Neuronal stem cell (in vitro differentiated cells): Measurements from ENCODE around the gene MTR.

Experiments used
- DNase-seq: peaks from one replicate; pipeline ENCODE4 v3.0.0-alpha.2; 2013; ENCODE audit warnings: low spot score
- H2AFZ ChIP-seq: one replicate; pipeline ENCODE4 v1.6.1; 2013; ENCODE audit warnings: mild to moderate bottlenecking, low read length, inconsistent platforms
- H2AK5ac ChIP-seq: 2 replicates; pipeline ENCODE4 v1.6.1; 2013; ENCODE audit warnings: low read depth, mild to moderate bottlenecking, inconsistent platforms, low read length, moderate library complexity, mixed read lengths
- H2BK120ac ChIP-seq: 2 replicates; pipeline ENCODE4 v1.6.1; 2013; ENCODE audit warnings: low read depth, mild to moderate bottlenecking, inconsistent platforms, low read length, moderate library complexity, mixed read lengths
- H2BK12ac ChIP-seq: one replicate; pipeline ENCODE4 v1.6.1; 2013; ENCODE audit warnings: low read length, inconsistent platforms
- H2BK15ac ChIP-seq: 2 replicates; pipeline ENCODE4 v1.6.1; 2013; ENCODE audit warnings: mild to moderate bottlenecking, low read length, inconsistent platforms, mixed read lengths
- H2BK5ac ChIP-seq: one replicate; pipeline ENCODE4 v1.6.1; 2013; ENCODE audit warnings: inconsistent platforms, mild to moderate bottlenecking, low read length, moderate library complexity
- H3K14ac ChIP-seq: one replicate; pipeline ENCODE4 v1.6.1; 2013; ENCODE audit warnings: low read length, inconsistent platforms
- H3K18ac ChIP-seq: 2 replicates; pipeline ENCODE4 v1.6.1; 2013; ENCODE audit warnings: low read length, inconsistent platforms
- H3K23ac ChIP-seq: 2 replicates; pipeline ENCODE4 v1.6.1; 2013; ENCODE audit warnings: low read depth, mild to moderate bottlenecking, mixed read lengths, low read length, inconsistent platforms; ENCODE audit not compliant: poor library complexity
- H3K27ac ChIP-seq: replicated peaks from 3 replicates; pipeline ENCODE4 v1.5.1; 2013; ENCODE audit warnings: low read length, inconsistent platforms
- H3K27me3 ChIP-seq, 3 experiments: 2 replicates each; pipeline ENCODE4 v1.6.1; 2013; ENCODE audit warnings: low read length in 3 of 3, mild to moderate bottlenecking in 2 of 3, inconsistent platforms in 1 of 3, low read depth in 1 of 3, mixed read lengths in 1 of 3, moderate library complexity in 1 of 3; ENCODE audit not compliant: control insufficient read depth in 3 of 3, insufficient read depth in 3 of 3
- H3K36me3 ChIP-seq, 2 donors: replicated peaks in 1 of 2; 2 replicates each; pipeline ENCODE4 v1.6.1; 2013; ENCODE audit warnings: low read length in 2 of 2; ENCODE audit not compliant: control insufficient read depth in 2 of 2, insufficient read depth in 2 of 2
- H3K4ac ChIP-seq: 2 replicates; pipeline ENCODE4 v1.6.1; 2013; ENCODE audit warnings: inconsistent platforms, mild to moderate bottlenecking, low read length, moderate library complexity
- H3K4me1 ChIP-seq, 2 donors: 1 replicate in 1 of 2; 2 replicates in 1 of 2; pipeline ENCODE4 v1.6.1; 2013; ENCODE audit warnings: low read length in 2 of 2, low read depth in 1 of 2; ENCODE audit not compliant: control insufficient read depth in 2 of 2, insufficient read depth in 1 of 2
- H3K4me2 ChIP-seq: one replicate; pipeline ENCODE4 v1.6.1; 2013; ENCODE audit warnings: mild to moderate bottlenecking, low read length, inconsistent platforms; ENCODE audit not compliant: insufficient read depth, poor library complexity, severe bottlenecking
- H3K4me3 ChIP-seq, 2 donors: 2 replicates each; pipeline ENCODE4 v1.5.1; 2013; ENCODE audit warnings: low read length in 2 of 2, mild to moderate bottlenecking in 2 of 2, inconsistent platforms in 1 of 2, moderate library complexity in 1 of 2
- H3K79me1 ChIP-seq: one replicate; pipeline ENCODE4 v1.6.1; 2013; ENCODE audit warnings: low read depth, mild to moderate bottlenecking, inconsistent platforms, low read length, moderate library complexity
- H3K9ac ChIP-seq: one replicate; pipeline ENCODE4 v1.6.1; 2013; ENCODE audit warnings: mild to moderate bottlenecking, low read depth, low read length, inconsistent platforms; ENCODE audit not compliant: poor library complexity
- H3K9me3 ChIP-seq, 2 donors: replicated peaks in 1 of 2; 2 replicates each; pipeline versions ENCODE3 to v1.6.1; 2013; ENCODE audit warnings: low read length in 2 of 2, mild to moderate bottlenecking in 2 of 2, inconsistent platforms in 1 of 2, low read depth in 1 of 2, mixed read lengths in 1 of 2, moderate library complexity in 1 of 2; ENCODE audit not compliant: control insufficient read depth in 2 of 2, insufficient read depth in 1 of 2
- H4K8ac ChIP-seq: one replicate; pipeline ENCODE4 v1.6.1; 2013; ENCODE audit warnings: low read depth, mild to moderate bottlenecking, inconsistent platforms, low read length, moderate library complexity
- H4K91ac ChIP-seq: one replicate; pipeline ENCODE4 v1.6.1; 2013; ENCODE audit warnings: low read length, low read depth, mild to moderate bottlenecking, inconsistent platforms; ENCODE audit not compliant: poor library complexity
- WGBS, 2 donors: extraction: QIAGEN DNeasy Blood & Tissue Kit; methylation state at CpG; one replicate each; pipeline ENCODE4 v1.1.7; 2013; ENCODE audit warnings: missing lambda C conversion rate in 2 of 2, mixed read lengths in 1 of 2; ENCODE audit not compliant: insufficient read length in 2 of 2, insufficient replicate concordance in 1 of 2; ENCODE audit errors: extremely low coverage in 2 of 2; 5-methylcytosine and 5-hydroxymethylcytosine counted together

Gene MTR

DNA sequence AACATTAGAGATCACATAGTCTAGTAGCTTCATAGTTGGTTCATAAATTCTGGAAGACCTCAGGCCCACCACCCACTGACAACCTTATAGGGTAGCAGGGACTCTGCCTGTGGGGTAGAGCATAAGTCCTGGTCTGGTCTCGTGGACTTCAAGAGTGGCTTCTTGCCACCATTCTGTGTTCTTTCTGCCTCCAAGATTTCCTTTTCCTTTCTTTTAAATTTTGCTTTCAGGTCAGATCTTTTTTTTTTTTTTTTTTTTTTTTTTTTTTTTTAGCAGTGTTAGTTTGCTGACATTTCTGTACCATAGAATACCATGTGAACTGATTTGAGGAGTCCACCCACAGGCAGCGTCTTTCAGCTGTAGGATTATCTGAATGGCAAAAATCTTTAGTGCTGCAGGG lies 28.5 kb downstream of the MTR start:
- no peak overlapping the region for H4K8ac ChIP-seq
- H3K27ac ChIP-seq, result no peak overlapping the region
- no peak overlapping the region for H3K18ac ChIP-seq
- DNase-seq, result no peak
- no peak overlapping the region for H2BK5ac ChIP-seq
- H3K23ac ChIP-seq, result no peak overlapping the region
- no peak overlapping the region for H2AFZ ChIP-seq
- no peak overlapping the region for H3K9ac ChIP-seq
- peaks cover 0 to 2% of the 10 kb centered on the region in 2 donors for H3K9me3 ChIP-seq
- H2BK15ac ChIP-seq, result no peak overlapping the region
- H3K4ac ChIP-seq, result no peak overlapping the region
- H2BK120ac ChIP-seq, result no peak overlapping the region
- peaks cover 9 to 83% of the 10 kb centered on the region in 2 donors for H3K36me3 ChIP-seq
- no peaks in the 10 kb centered on the region for H3K27me3 ChIP-seq
- WGBS, 2 donors, result no CpG with 5 or more reads among the region's 2 CpGs
- no peak overlapping the region for H3K14ac ChIP-seq
- H2AK5ac ChIP-seq, result no peak overlapping the region
- H3K79me1 ChIP-seq, result no peaks in the 10 kb centered on the region
- no peak overlapping the region for H2BK12ac ChIP-seq
- no peak overlapping the region for H3K4me3 ChIP-seq
- no peak overlapping the region for H4K91ac ChIP-seq
- H3K4me2 ChIP-seq, result no peak overlapping the region
- H3K4me1 ChIP-seq, result peaks cover 0 to 1% of the 10 kb centered on the region in 2 donors

GRCh38 chr1:236829085-236829484 lies 34.0 kb downstream of the MTR start:
- H2BK120ac ChIP-seq, result no peak overlapping the region

DNA sequence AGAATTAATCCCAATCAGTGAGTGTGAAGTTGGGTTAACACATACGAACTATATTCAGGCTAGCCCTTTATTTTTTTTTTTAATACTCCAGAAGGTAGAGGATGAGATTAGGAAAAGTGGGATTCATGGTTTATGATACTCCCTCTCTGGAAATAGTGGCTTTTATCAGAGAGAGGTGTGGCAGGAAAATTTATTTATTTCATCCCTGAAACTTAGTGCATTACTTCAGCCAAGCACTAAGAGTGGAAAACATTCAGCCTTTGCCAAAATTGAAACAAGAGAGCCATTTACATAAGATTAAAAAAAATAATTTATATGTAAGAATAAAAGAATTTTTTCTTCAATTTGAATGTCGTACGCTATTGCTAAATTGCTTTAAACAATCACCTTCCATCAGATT lies 35.0 kb downstream of the MTR start:
- H3K9ac ChIP-seq, result no peak overlapping the region
- no peak overlapping the region for H3K18ac ChIP-seq
- peaks cover 8 to 95% of the 10 kb centered on the region in 2 donors for H3K36me3 ChIP-seq
- H2BK12ac ChIP-seq, result no peak overlapping the region
- H2BK15ac ChIP-seq, result no peak overlapping the region
- no CpG with 5 or more reads among the region's 3 CpGs for WGBS, 2 donors
- no peak overlapping the region for H2AFZ ChIP-seq
- no peak overlapping the region for H4K8ac ChIP-seq
- no peak for DNase-seq
- no peak overlapping the region for H3K14ac ChIP-seq
- H3K27ac ChIP-seq, result no peak overlapping the region
- no peaks in the 10 kb centered on the region for H3K79me1 ChIP-seq
- H3K4ac ChIP-seq, result no peak overlapping the region
- H3K23ac ChIP-seq, result no peak overlapping the region
- H3K27me3 ChIP-seq, result no peaks in the 10 kb centered on the region
- H3K4me3 ChIP-seq, result no peak overlapping the region
- peaks cover 0 to 2% of the 10 kb centered on the region in 2 donors for H3K9me3 ChIP-seq
- no peak overlapping the region for H2BK120ac ChIP-seq
- H2AK5ac ChIP-seq, result no peak overlapping the region
- no peak overlapping the region for H3K4me2 ChIP-seq
- no peak overlapping the region for H2BK5ac ChIP-seq
- no peak overlapping the region for H4K91ac ChIP-seq
- H3K4me1 ChIP-seq, result no peaks in the 10 kb centered on the region

More at GRCh38 chr1:236829085-236829484, 34.0 kb downstream of the MTR start:
- no peak overlapping the region for H3K27ac ChIP-seq
- no peak overlapping the region for H3K18ac ChIP-seq
- H3K14ac ChIP-seq, result no peak overlapping the region
- H3K4ac ChIP-seq, result no peak overlapping the region
- H2BK12ac ChIP-seq, result no peak overlapping the region
- no peaks in the 10 kb centered on the region for H3K27me3 ChIP-seq
- H2AK5ac ChIP-seq, result no peak overlapping the region
- WGBS, 2 donors, result no CpG with 5 or more reads among the region's 3 CpGs
- H3K4me1 ChIP-seq, result no peaks in the 10 kb centered on the region
- peaks cover 0 to 2% of the 10 kb centered on the region in 2 donors for H3K9me3 ChIP-seq
- no peak overlapping the region for H3K4me2 ChIP-seq
- no peak overlapping the region for H2AFZ ChIP-seq
- no peak overlapping the region for H3K23ac ChIP-seq
- H2BK15ac ChIP-seq, result no peak overlapping the region
- DNase-seq, result no peak
- H3K4me3 ChIP-seq, result no peak overlapping the region
- H4K91ac ChIP-seq, result no peak overlapping the region
- H2BK5ac ChIP-seq, result no peak overlapping the region
- H3K79me1 ChIP-seq, result no peaks in the 10 kb centered on the region
- no peak overlapping the region for H3K9ac ChIP-seq
- H4K8ac ChIP-seq, result no peak overlapping the region
- H3K36me3 ChIP-seq, result peaks cover 9 to 92% of the 10 kb centered on the region in 2 donors

DNA sequence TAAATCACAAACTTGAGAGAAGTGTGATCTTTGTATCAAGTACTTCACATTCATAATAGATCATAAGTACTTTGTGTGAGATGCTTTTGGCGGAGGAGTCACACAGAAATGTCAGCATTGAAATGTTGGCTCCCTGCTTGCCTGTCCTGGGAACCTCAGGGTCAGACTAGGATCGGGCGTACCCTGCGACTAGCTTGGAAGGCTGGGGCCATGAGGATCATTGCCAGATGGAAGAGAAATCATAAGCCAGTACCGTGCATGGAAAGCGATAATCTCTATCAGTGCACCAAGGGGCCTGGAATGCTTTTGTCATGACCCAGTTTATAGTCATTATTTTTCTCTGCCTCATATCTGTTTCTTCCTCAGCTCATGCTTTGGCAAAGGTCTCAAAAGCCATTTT lies 35.5 kb downstream of the MTR start:
- no CpG with 5 or more reads among the region's 6 CpGs for WGBS, 2 donors
- Histone ChIP-seq H3K4me3 (no peak overlapping the region), H2BK5ac (no peak overlapping the region), H3K9ac (no peak overlapping the region), H2BK120ac (no peak overlapping the region), H4K8ac (no peak overlapping the region), H3K4me1 (no peaks in the 10 kb centered on the region), H2AK5ac (no peak overlapping the region), H2BK12ac (no peak overlapping the region), H3K9me3 (peaks cover 0 to under 1% of the 10 kb centered on the region in 2 donors), H3K4ac (no peak overlapping the region), H3K23ac (no peak overlapping the region), H3K14ac (no peak overlapping the region), H3K18ac (no peak overlapping the region), H2AFZ (no peak overlapping the region), H4K91ac (no peak overlapping the region), H3K27ac (no peak overlapping the region), H3K79me1 (no peaks in the 10 kb centered on the region), H3K4me2 (no peak overlapping the region), H3K36me3 (peaks cover 6 to 95% of the 10 kb centered on the region in 2 donors), H3K27me3 (no peaks in the 10 kb centered on the region), H2BK15ac (no peak overlapping the region)
- DNase-seq, result no peak
